ENCODE data around the gene SPATA25. TPM values are rescaled to one million over a fixed set of nuclear protein-coding genes. Genes with fewer than 3 reads are reported as not detected.

The SPATA25 gene
- total RNA-seq, 1 donor from 2014 or later, result 2.9 TPM

GRCh38 chr20:45897289-45897688, 9.9 kb upstream of the SPATA25 start:
- no peak for TF ChIP-seq CTCF (IDR thresholded peaks at IDR 0.05)
- DNase-seq (ENCODE audit: extremely low spot score, unreplicated experiment), result no peak
- Mint-ChIP-seq H3K27me3 (ENCODE audit: unreplicated experiment) (no peaks in the 10 kb centered on the region), H3K4me3 (ENCODE audit: unreplicated experiment) (no peak overlapping the region), H3K27ac (ENCODE audit: unreplicated experiment) (no peak overlapping the region), H3K4me1 (ENCODE audit: unreplicated experiment) (peaks cover 8% of the 10 kb centered on the region), H3K36me3 (ENCODE audit: unreplicated experiment) (peaks cover 28% of the 10 kb centered on the region), H3K9me3 (ENCODE audit: unreplicated experiment) (no peaks in the 10 kb centered on the region)

GRCh38 chr20:45896641-45897161, 9.3 kb upstream of the SPATA25 start:
- Mint-ChIP-seq H3K27me3 (ENCODE audit: unreplicated experiment) (no peaks in the 10 kb centered on the region), H3K27ac (ENCODE audit: unreplicated experiment) (no peak overlapping the region), H3K4me3 (ENCODE audit: unreplicated experiment) (no peak overlapping the region), H3K9me3 (ENCODE audit: unreplicated experiment) (no peaks in the 10 kb centered on the region), H3K36me3 (ENCODE audit: unreplicated experiment) (peaks cover 28% of the 10 kb centered on the region), H3K4me1 (ENCODE audit: unreplicated experiment) (peaks cover 12% of the 10 kb centered on the region)
- TF ChIP-seq CTCF (IDR thresholded peaks at IDR 0.05), result no peak
- no peak for DNase-seq (ENCODE audit: extremely low spot score, unreplicated experiment)

GRCh38 chr20:45894797-45895196, 7.4 kb upstream of the SPATA25 start:
- H3K9me3 Mint-ChIP-seq (ENCODE audit: unreplicated experiment), result no peaks in the 10 kb centered on the region
- peaks cover 15% of the 10 kb centered on the region for H3K4me1 Mint-ChIP-seq (ENCODE audit: unreplicated experiment)
- H3K27me3 Mint-ChIP-seq (ENCODE audit: unreplicated experiment), result no peaks in the 10 kb centered on the region
- H3K36me3 Mint-ChIP-seq (ENCODE audit: unreplicated experiment), result peaks cover 28% of the 10 kb centered on the region
- no peak overlapping the region for H3K27ac Mint-ChIP-seq (ENCODE audit: unreplicated experiment)
- no peak for DNase-seq (ENCODE audit: extremely low spot score, unreplicated experiment)
- TF ChIP-seq CTCF (IDR thresholded peaks at IDR 0.05), result no peak
- no peak overlapping the region for H3K4me3 Mint-ChIP-seq (ENCODE audit: unreplicated experiment)

GRCh38 chr20:45893831-45894230, 6.4 kb upstream of the SPATA25 start:
- Mint-ChIP-seq H3K4me1 (ENCODE audit: unreplicated experiment) (peaks cover 18% of the 10 kb centered on the region), H3K9me3 (ENCODE audit: unreplicated experiment) (no peaks in the 10 kb centered on the region), H3K27me3 (ENCODE audit: unreplicated experiment) (no peaks in the 10 kb centered on the region), H3K27ac (ENCODE audit: unreplicated experiment) (no peak overlapping the region), H3K4me3 (ENCODE audit: unreplicated experiment) (peak overlapping the region; percentile 14), H3K36me3 (ENCODE audit: unreplicated experiment) (peaks cover 24% of the 10 kb centered on the region)
- no peak for DNase-seq (ENCODE audit: extremely low spot score, unreplicated experiment)
- no peak for TF ChIP-seq CTCF (IDR thresholded peaks at IDR 0.05)

GRCh38 chr20:45892828-45893500, 5.5 kb upstream of the SPATA25 start:
- peaks cover 21% of the 10 kb centered on the region for H3K36me3 Mint-ChIP-seq (ENCODE audit: unreplicated experiment)
- no peaks in the 10 kb centered on the region for H3K9me3 Mint-ChIP-seq (ENCODE audit: unreplicated experiment)
- DNase-seq (ENCODE audit: extremely low spot score, unreplicated experiment), result no peak
- peak overlapping the region; percentile 88 for H3K4me3 Mint-ChIP-seq (ENCODE audit: unreplicated experiment)
- H3K27me3 Mint-ChIP-seq (ENCODE audit: unreplicated experiment), result no peaks in the 10 kb centered on the region
- no peak overlapping the region for H3K27ac Mint-ChIP-seq (ENCODE audit: unreplicated experiment)
- no peak for TF ChIP-seq CTCF (IDR thresholded peaks at IDR 0.05)
- H3K4me1 Mint-ChIP-seq (ENCODE audit: unreplicated experiment), result peaks cover 18% of the 10 kb centered on the region

Data from osteocyte (in vitro differentiated cells).